GM12801 (cell line): ENCODE data around the gene BIRC2.

ENCODE experiments used
- CTCF ChIP-seq: IDR thresholded peaks from one replicate; pipeline ENCODE4 v1.5.1; 2011; ENCODE audit warnings: control low read depth; ENCODE audit not compliant: insufficient read length; ENCODE audit errors: extremely low read depth

The BIRC2 gene

GRCh38 chr11:102330231-102330630 is 16.8 kb upstream of the BIRC2 start:
- TF ChIP-seq CTCF = no peak

GRCh38 chr11:102331341-102331740 is 15.7 kb upstream of the BIRC2 start:
- TF ChIP-seq CTCF = no peak

- TF ChIP-seq CTCF = no peak
Observed at GRCh38 chr11:102332611-102332994, 14.4 kb upstream of the BIRC2 start.

- TF ChIP-seq CTCF = no peak
Observed at GRCh38 chr11:102338479-102339010, 8.5 kb upstream of the BIRC2 start.

DNA sequence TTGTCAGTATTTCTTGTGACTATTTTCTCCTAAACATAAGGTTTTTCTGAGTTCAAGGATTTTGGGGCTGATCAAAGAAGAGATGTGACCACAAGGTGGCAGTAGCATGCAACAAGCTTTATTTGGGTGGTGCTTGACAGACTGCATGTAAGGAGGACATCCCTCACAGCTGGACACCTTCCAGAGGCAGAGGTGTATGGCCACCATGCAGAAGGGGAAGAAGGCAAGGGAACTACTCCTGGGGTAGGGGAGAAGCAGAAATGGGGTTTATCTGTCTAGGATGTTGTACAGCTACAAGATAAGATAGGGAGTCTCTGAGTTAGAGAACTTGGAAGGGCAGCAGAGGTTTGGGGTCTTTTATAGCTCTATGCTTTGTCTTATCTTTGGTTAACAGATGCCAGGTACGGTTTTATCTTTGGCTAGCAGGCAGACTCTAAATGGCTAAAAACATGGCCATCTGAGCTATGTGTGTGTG is 5.1 kb upstream of the BIRC2 start:
- peak; percentile 59 for TF ChIP-seq CTCF

GRCh38 chr11:102343809-102344208 is 3.2 kb upstream of the BIRC2 start:
- no peak for TF ChIP-seq CTCF

GRCh38 chr11:102345904-102346303 is 1.1 kb upstream of the BIRC2 start:
- no peak for TF ChIP-seq CTCF

GRCh38 chr11:102346456-102346747 is 612 bp upstream of the BIRC2 start:
- TF ChIP-seq CTCF = no peak
